ENCODE measurements around the gene WDR43. TPM values are rescaled to one million over a fixed set of nuclear protein-coding genes. Genes with fewer than 3 reads are reported as not detected.

The WDR43 gene, protein sequence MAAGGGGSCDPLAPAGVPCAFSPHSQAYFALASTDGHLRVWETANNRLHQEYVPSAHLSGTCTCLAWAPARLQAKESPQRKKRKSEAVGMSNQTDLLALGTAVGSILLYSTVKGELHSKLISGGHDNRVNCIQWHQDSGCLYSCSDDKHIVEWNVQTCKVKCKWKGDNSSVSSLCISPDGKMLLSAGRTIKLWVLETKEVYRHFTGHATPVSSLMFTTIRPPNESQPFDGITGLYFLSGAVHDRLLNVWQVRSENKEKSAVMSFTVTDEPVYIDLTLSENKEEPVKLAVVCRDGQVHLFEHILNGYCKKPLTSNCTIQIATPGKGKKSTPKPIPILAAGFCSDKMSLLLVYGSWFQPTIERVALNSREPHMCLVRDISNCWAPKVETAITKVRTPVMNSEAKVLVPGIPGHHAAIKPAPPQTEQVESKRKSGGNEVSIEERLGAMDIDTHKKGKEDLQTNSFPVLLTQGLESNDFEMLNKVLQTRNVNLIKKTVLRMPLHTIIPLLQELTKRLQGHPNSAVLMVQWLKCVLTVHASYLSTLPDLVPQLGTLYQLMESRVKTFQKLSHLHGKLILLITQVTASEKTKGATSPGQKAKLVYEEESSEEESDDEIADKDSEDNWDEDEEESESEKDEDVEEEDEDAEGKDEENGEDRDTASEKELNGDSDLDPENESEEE
- total RNA-seq, result 100 to 1,000 TPM in 1 of 2 donors, 10 to 100 TPM in 1; 64.1 to 102 TPM

DNA sequence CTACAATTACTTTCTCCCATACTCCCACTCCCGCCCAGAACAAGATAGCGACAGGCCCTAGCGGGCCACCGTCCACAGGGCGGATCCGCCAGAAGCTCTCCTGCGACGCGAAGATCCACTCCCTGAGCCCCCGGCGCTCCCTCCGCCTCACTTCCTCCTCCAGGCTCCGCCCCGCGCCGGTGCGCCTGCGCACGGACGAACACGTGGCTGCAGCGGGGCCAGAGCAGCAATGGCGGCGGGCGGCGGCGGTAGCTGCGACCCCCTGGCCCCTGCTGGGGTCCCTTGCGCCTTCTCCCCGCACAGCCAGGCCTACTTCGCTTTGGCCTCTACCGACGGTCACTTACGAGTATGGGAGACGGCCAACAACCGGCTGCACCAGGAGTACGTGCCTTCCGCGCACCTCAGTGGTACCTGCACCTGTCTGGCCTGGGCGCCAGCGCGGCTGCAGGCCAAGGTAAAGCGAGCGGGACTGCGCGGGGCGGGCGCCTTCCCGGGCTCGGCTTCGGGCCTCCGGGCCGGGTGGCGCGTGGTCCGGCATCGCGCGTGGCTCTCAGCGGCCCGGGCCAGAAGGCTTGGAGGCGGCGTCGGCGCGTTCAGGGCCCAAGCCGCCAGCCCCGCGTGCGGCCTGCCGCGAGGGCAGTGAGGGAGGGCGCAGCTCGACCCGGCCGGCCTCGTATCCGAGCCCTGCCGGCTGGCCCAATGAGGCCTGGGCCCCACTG lies at the start of gene WDR43:
TSS of gene WDR43 (plus strand) at position 198 of the 719 bp plus-strand sequence. CDS start at position 230, 32 bp downstream.
- Mint-ChIP-seq H3K9me3 (no peaks in the 10 kb centered on the region), H3K27ac (peak within 1 kb of the TSS; percentile 95 to 98), H3K36me3 (peaks cover 12 to 15% of the 10 kb centered on the region in 2 donors)
- DNase-seq (ENCODE audit: low spot score in 2 of 2), result peak; percentile 98
- peak; percentile 95 to 99 for ATAC-seq

DNA sequence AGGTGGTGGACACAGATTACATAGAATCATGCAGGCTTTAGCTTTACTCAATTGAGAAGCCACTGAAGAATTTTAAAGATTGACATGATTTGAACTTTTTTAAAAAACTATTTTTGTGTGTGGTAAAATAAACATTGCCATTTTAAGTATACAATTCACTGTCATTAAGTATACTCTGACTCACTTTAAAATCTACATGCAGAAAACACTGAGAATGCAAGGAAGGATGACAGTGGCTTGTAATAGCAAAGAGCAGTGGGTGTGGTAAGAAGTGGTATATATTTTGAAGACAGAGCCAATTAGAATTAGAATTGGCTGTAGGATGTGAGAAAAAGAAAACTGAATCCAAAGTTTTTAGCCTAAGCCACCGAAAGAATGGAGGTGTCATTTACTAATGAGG lies 39.3 kb upstream of the WDR43 start:
- peak overlapping the region in 1 of 2 donors; percentile 22 for H3K27ac Mint-ChIP-seq
- peaks cover 2 to 5% of the 10 kb centered on the region in 2 donors for H3K36me3 Mint-ChIP-seq
- DNase-seq (ENCODE audit: low spot score in 2 of 2) (no peak), ATAC-seq (no peak)
- no peaks in the 10 kb centered on the region for H3K9me3 Mint-ChIP-seq

DNA sequence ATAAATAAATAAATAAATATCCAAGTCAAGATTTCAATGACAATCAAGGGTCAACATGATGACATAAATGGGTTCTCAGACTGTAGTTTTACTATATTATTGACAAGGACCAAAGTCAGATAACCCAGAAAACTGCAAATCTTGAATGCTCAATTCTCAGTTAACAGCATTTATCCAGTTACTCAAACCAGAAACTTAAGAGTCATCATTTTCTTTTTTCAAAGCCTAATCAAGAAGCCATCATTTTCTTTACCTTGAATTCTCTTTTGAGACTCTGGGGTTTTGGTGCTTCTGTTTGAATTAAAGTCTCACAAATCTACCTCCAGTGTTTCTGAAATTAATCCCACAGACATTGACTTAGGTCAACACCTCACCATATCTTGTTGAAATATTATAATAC lies 38.5 kb upstream of the WDR43 start:
- Mint-ChIP-seq H3K9me3 (no peaks in the 10 kb centered on the region), H3K36me3 (peaks cover 9 to 12% of the 10 kb centered on the region in 2 donors), H3K27ac (no peak overlapping the region)
- DNase-seq (ENCODE audit: low spot score in 2 of 2) (no peak), ATAC-seq (no peak)

DNA sequence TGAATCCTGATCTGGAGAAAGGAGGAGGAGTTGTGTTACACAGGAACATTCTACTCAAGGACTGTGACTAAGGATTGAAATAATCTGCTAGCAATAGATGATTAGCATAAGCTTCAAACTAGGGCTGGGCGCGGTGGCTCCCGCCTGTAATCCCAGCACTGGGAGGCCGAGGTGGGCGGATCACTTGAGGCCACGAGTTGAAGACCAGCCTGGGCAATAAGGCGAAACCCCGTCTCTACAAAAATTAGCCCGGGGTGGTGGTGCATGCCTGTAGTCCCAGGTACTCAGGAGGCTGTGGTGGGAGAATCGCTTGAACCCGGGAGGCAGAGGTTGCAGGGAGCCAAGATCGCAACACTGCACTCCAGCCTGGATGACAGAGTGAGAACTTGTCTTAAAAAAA lies 25.9 kb upstream of the WDR43 start:
- Mint-ChIP-seq H3K27ac (peak overlapping the region; percentile 62 to 68), H3K9me3 (no peaks in the 10 kb centered on the region), H3K36me3 (peaks cover 18% of the 10 kb centered on the region in 2 donors)
- no peak for DNase-seq (ENCODE audit: low spot score in 2 of 2)
- no peak for ATAC-seq

DNA sequence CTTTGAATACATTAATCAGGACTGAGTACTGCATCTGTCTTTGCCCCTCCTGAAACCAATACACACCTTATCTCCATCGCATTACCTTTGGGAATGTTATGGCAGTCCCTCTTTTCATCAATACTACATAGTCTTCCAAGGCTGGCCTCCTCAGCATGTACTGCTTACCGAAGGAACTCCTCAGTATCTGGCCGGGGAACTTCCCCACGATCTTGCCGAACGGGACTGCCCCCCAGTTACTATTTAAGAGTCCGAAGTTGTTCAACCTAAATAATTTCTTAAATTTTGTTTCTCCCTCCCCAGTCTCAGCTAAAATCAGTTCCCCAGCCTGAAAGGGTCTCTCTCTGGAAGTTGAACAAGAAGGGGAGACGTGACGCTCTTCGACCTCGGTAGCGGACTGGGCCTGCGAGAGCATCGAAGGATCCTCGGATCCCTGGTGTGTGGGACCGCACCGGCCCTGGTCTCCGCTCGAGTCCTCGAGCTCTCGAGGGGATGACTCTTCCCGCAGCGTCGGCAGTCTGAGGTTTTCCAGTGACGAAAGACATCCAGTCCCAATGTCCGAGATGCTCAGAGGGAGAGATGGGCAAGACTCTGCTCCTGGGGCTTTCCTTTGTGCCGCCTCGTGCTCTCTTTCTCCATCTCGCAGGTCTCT lies 24.8 kb upstream of the WDR43 start:
- H3K27ac Mint-ChIP-seq, result peak overlapping the region; percentile 98 to 99
- DNase-seq (ENCODE audit: low spot score in 2 of 2) (no peak), ATAC-seq (peak; percentile 1 to 57)
- peaks cover 18% of the 10 kb centered on the region in 2 donors for H3K36me3 Mint-ChIP-seq
- no peaks in the 10 kb centered on the region for H3K9me3 Mint-ChIP-seq

DNA sequence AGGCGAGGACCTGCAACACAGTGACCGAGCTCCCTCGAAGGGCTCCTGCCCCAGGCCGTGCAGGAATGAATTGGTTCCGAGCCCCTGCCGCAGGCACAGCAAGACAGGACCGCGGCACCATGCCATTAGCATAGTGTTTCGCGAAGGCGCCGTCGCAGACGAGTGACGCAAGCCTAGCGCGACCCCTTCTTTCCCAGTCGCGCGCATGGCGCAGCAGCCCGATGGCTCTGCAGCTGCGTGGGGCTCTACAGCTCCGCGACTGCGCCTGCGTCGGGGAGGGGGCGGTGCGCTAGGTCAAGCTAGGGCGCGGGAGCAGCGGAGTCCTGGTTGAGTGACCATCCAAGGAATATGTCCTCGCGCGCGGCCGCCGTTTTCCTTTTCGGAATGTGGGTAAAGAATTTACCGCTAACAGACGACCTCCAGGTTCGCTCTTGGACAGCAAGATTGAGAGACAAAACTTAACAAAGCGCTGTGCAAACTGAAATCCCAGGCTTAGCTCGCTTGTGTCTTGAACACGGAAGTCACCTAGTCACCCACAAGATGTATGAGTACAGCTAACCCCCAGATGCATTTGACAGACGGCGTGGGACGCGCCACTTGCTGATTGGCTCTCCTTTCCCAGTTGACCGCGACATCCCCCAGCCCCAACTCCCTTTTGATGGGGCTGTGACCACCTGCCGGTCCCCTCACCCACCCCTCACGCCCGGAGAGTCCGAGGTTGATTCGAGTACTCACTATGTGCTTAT lies 24.1 kb upstream of the WDR43 start, which contains the start of gene TRMT61B:
TSS of gene TRMT61B (minus strand) at position 164 of the 746 bp plus-strand sequence. CDS start at position 132, 32 bp downstream.
- no peaks in the 10 kb centered on the region for H3K9me3 Mint-ChIP-seq
- DNase-seq (ENCODE audit: low spot score in 2 of 2) (peak; percentile 95 to 97), ATAC-seq (peak; percentile 96 to 98)
- peak within 1 kb of the TSS; percentile 98 to 99 for H3K27ac Mint-ChIP-seq
- H3K36me3 Mint-ChIP-seq, result peaks cover 18% of the 10 kb centered on the region in 2 donors

DNA sequence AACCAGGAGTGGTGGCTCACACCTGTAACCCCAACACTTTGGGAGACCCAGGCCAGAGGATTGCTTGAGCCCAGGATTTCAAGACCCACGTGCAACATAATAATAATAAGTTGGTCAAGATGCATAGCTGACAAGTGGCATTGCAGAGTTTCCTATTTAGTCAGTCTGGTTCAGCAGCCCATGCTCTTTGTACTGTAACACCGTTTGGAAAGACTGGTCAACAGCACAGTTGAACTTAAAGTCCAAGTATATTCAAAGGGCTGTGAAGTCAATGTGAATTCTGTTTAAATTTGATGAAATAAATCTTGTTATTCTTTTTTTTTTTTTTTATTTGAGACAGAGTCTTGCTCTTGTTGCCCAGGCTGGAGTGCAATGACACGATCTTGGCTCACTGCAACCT lies 22.8 kb upstream of the WDR43 start:
- no peaks in the 10 kb centered on the region for H3K9me3 Mint-ChIP-seq
- DNase-seq (ENCODE audit: low spot score in 2 of 2) (no peak), ATAC-seq (no peak)
- no peak overlapping the region for H3K27ac Mint-ChIP-seq
- peaks cover 18% of the 10 kb centered on the region in 2 donors for H3K36me3 Mint-ChIP-seq

DNA sequence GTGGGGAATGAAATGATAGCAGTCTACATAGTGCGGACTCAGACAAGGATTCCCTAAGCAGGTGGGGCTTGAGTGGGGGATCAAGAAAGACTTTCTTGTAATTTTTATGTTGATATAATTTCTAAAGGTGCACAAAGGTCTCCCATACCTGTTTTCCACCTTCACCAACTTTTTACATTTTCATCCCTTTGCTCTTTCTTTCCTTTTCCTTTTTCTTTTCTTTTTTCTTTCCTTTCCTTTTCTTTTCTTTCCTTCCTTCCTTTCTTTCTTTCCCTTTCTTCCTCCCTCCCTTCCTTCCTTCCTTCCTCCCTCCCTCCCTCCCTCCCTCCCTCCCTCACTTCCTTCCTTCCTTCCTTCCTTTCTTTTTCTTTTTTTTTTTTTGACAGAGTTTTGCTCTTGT lies 14.3 kb upstream of the WDR43 start:
- no peaks in the 10 kb centered on the region for H3K9me3 Mint-ChIP-seq
- no peaks in the 10 kb centered on the region for H3K36me3 Mint-ChIP-seq
- ATAC-seq, result no peak
- DNase-seq (ENCODE audit: low spot score in 2 of 2), result no peak
- no peak overlapping the region for H3K27ac Mint-ChIP-seq

DNA sequence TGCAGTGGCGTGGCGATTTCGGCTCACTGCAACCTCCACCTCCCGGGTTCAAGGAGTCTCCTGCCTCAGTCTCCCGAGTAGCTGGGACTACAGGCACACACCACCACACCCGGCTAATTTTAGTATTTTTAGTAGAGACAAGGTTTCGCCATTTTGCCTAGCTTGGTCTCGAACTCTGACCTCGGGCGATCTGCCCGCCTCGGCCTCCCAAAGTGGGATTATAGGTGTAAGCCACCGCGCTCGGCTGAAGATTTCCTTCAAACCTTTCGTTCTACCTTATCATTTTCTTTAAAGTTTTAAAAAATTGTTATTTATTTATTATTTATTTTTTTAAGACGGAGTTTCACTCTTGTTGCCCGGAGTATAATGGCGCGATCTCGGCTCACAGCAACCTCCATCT lies 979 bp upstream of the WDR43 start:
- Mint-ChIP-seq H3K9me3 (no peaks in the 10 kb centered on the region), H3K27ac (no peak overlapping the region), H3K36me3 (peaks cover 12 to 15% of the 10 kb centered on the region in 2 donors)
- DNase-seq (ENCODE audit: low spot score in 2 of 2), result no peak
- no peak for ATAC-seq

DNA sequence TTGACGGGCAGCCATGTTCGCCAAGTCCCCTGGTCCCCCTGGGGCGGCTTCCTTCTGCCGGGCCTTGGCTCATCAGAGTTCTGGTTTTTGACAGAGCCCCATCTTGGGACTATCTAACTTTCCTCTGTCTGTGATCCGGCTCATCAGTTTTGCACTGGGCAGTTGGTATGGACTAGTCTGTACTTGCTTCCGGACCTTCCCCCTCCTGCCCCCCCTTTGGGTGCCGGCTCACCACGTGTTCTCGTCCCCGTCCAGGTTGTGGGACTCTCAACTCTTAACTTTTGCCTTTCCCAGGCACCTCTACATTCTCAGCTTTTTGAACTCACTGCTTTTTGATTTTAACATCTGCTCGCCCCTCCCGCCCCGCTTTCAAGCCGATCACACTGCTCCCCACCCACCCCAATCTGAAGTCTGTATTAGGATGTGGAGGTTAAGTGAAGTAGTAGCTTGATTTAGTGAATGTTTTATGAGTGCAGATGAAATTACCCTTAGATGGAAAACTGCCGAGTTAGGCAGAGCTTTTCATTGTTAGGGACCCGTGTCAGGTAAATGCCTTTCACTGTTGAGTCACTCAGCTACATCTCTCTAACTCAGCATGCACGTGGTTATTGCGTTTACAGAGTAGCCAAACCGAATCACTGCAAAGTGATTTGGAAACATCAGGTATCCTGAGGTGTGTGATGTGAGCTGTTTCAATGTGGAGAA lies 874 bp downstream of the WDR43 start:
- peak; percentile 16 to 36 for ATAC-seq
- Mint-ChIP-seq H3K27ac (peak overlapping the region; percentile 95 to 98), H3K9me3 (no peaks in the 10 kb centered on the region), H3K36me3 (peaks cover 12 to 15% of the 10 kb centered on the region in 2 donors)
- DNase-seq (ENCODE audit: low spot score in 2 of 2), result peak in 1 of 2 donors; percentile 51

DNA sequence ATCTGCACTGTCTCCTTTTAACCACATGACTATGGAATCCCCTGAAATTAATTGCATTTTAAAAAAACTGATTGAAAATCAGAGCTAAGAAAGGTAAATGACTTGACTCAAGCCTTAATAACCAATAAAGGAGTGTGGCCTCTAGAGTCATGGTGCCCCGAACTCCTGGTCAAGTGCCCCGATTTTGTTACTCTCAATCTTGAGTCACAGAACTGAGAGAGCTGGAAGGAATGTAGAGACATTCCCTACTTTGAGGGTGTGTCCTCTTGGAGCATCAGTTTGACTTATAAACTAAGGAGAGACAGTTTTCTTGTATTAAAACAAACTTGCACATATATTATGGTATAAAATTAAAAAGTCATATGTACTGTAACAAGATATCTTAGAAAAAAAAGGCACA lies 2.4 kb downstream of the WDR43 start:
- ATAC-seq, result no peak
- Mint-ChIP-seq H3K27ac (no peak overlapping the region), H3K36me3 (peaks cover 12 to 15% of the 10 kb centered on the region in 2 donors), H3K9me3 (no peaks in the 10 kb centered on the region)
- no peak for DNase-seq (ENCODE audit: low spot score in 2 of 2)

DNA sequence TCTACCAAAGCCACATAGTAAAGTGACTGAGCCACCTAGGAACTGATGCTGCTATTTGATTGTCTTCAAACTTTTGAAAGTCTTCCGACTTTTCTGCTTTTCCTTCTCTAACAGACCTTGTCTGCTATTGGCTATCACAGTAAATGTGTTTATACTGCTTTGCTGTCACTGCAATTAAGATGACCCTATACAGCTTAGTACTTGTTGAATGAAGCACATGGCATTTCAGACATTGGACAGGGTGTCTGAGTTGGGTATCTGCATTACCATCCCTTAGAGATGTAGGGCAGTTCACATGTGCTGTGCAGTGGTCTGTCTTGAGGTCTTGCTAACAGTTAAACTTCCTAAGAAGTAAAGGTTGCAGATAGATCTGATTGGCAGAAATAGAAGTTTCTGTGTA lies 3.6 kb downstream of the WDR43 start:
- Mint-ChIP-seq H3K36me3 (peaks cover 12 to 15% of the 10 kb centered on the region in 2 donors), H3K9me3 (no peaks in the 10 kb centered on the region)
- ATAC-seq, result no peak

DNA sequence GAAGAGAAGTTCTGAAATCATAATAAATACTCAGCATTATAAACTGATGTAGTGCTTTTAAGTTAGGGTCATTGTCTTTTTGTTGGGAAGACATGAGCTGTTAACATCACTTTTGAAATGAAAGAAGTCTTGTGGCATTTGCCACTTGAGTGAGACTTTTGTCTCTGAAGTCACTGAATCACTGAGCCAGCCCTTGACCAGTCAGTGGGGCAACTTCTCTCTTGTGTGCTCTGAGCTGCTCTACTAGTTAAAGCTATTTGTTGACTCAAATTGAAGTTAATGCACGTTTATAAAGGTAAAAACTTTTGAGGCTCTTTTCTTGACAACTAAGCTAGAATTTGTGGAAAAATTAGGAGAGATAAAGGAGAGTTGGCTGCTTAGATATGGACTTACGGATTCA lies 6.7 kb downstream of the WDR43 start:
- Mint-ChIP-seq H3K9me3 (no peaks in the 10 kb centered on the region), H3K36me3 (peaks cover 5 to 13% of the 10 kb centered on the region in 2 donors), H3K27ac (peak overlapping the region in 1 of 2 donors; percentile 9)
- no peak for DNase-seq (ENCODE audit: low spot score in 2 of 2)
- no peak for ATAC-seq

More for the DNA sequence above, 3.6 kb downstream of the WDR43 start:
- no peak for DNase-seq (ENCODE audit: low spot score in 2 of 2)
- peak overlapping the region in 1 of 2 donors; percentile 49 for H3K27ac Mint-ChIP-seq

DNA sequence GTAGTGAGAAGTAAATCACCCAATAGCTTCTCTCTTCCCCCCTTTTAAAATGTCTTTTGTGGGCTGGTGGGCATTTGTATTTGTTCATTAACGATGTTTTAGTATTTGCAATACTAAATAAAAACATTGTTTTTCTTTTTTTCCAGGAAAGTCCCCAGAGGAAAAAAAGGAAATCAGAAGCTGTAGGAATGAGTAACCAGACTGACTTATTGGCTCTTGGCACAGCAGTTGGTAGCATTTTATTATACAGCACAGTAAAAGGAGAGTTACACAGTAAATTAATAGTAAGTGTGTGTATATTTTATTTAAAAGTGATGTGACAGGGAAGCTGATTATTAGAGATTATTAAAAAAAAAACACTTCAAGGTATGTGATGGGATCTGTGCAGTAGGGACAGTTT lies 7.4 kb downstream of the WDR43 start:
- ATAC-seq (no peak), DNase-seq (ENCODE audit: low spot score in 2 of 2) (no peak)
- Mint-ChIP-seq H3K9me3 (no peaks in the 10 kb centered on the region), H3K27ac (peak overlapping the region in 1 of 2 donors; percentile 53), H3K36me3 (peaks cover 10 to 17% of the 10 kb centered on the region in 2 donors)

DNA sequence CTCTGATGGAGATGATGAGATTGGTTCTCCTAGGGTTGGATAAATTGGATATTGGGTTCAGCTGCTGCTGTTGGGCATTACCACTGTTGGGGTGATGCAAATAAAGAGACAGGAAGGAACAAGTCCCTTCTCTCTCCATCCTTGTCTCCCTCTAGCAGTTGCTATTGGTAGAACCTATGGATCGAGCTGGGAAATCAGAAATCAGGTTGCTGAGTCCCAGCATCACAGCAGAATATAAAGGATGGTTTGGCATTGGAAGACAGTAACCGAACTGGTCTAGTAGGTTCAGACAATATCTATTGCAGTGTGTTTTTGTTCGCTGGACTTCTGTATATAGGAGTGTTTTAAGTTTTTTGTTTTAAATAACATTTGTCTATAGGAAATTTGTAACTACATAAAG lies 8.1 kb downstream of the WDR43 start:
- DNase-seq (ENCODE audit: low spot score in 2 of 2) (no peak), ATAC-seq (no peak)
- Mint-ChIP-seq H3K9me3 (no peaks in the 10 kb centered on the region), H3K27ac (peak overlapping the region in 1 of 2 donors; percentile 32), H3K36me3 (peaks cover 9 to 20% of the 10 kb centered on the region in 2 donors)
